Measurements from ENCODE around the gene EDN2.

GRCh38 chr1:41526956-41527561, 42.6 kb upstream of the EDN2 start:
- TF ChIP-seq POLR2A (IDR thresholded peaks at IDR 0.05) (no peak), CTCF (IDR thresholded peaks at IDR 0.05) (no peak)

All from tibial nerve (tissue), 3 donors.